HEK293 (cell line): ENCODE measurements around the gene RNF115.

Experiments used
- FEZF1 ChIP-seq: fragments of 450-650 bp; formaldehyde crosslinking; IDR thresholded peaks from 2 replicates; pipeline ENCODE4 v1.5.1; 2016; ENCODE audit warnings: missing biosample characterization, missing genetic modification characterization
- KLF16 ChIP-seq: fragments of 450-650 bp; formaldehyde crosslinking; IDR thresholded peaks from 2 replicates; pipeline ENCODE4 v1.5.1; 2017; ENCODE audit warnings: missing biosample characterization, missing genetic modification characterization
- PRDM1 ChIP-seq: fragments of 450-650 bp; formaldehyde crosslinking; IDR thresholded peaks from 2 replicates; pipeline ENCODE4; 2016; ENCODE audit warnings: missing biosample characterization, missing genetic modification characterization
- ZNF16 ChIP-seq: fragments of 450-650 bp; formaldehyde crosslinking; IDR thresholded peaks from 2 replicates; pipeline ENCODE4 v1.5.1; 2016; ENCODE audit warnings: low read depth, missing biosample characterization, missing genetic modification characterization
- ZNF248 ChIP-seq: fragments of 450-650 bp; formaldehyde crosslinking; IDR thresholded peaks from 2 replicates; pipeline ENCODE4 v1.5.1; 2017; ENCODE audit warnings: missing biosample characterization, missing genetic modification characterization

- TF ChIP-seq ZNF16 (tag by site-specific recombination): no peak
- no peak for TF ChIP-seq FEZF1
- TF ChIP-seq KLF16 (tag by site-specific recombination): no peak
- TF ChIP-seq ZNF248 (tag by site-specific recombination): no peak
- TF ChIP-seq PRDM1 (tag by site-specific recombination): no peak
These were observed 134.0 kb downstream of the RNF115 start for GRCh38 chr1:145689922-145690321.
